Esophagus muscularis mucosa (tissue), 4 donors: ENCODE data around the gene DENND1B.

ENCODE experiments used
- EP300 ChIP-seq: sonication (generic); formaldehyde crosslinking; IDR thresholded peaks from one replicate; pipeline ENCODE4 v1.6.1; 2017; ENCODE audit warnings: antibody characterized with exemption
- POLR2A ChIP-seq: fragments of 450-650 bp; IDR thresholded peaks from one replicate; pipeline ENCODE4 v1.6.1; 2017; ENCODE audit warnings: antibody characterized with exemption, moderate library complexity, mild to moderate bottlenecking, low read depth
- POLR2AphosphoS5 ChIP-seq, 2 donors: sonication (generic); formaldehyde crosslinking; IDR thresholded peaks; one replicate each; pipeline ENCODE4 v1.6.1; 2017; ENCODE audit warnings: antibody characterized with exemption in 2 of 2
- TF ChIP-seq, protein P1 (sequence below), 3 experiments: fragments of 200-600 bp in 2 of 3; fragments of 450-650 bp in 1 of 3; sonication (generic) in 2 of 3; IDR thresholded peaks; one replicate each; pipeline ENCODE4 v1.5.1; 2017 to 2019; ENCODE audit warnings: antibody characterized with exemption in 3 of 3, mild to moderate bottlenecking in 2 of 3, moderate library complexity in 1 of 3

DNA sequence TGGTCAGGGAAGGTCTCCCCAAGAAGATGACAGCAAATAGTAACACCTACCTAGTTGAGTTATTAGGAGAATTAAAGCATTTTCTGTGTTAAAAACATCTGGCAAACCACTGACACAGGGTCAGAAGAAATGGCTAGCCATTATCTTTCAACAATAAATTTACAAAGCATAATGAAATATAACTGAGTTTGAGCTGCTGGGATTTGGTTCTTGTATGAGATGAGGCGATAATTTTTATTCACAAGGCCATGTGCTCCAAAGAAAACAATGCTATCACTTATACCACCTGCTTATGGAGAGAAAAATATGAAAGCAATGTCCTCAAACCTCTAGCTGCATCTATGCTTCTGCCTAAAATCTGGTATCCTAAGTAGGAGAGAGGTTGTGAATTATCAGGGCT, 304.9 kb downstream of the DENND1B start:
- TF ChIP-seq, protein P1, sequence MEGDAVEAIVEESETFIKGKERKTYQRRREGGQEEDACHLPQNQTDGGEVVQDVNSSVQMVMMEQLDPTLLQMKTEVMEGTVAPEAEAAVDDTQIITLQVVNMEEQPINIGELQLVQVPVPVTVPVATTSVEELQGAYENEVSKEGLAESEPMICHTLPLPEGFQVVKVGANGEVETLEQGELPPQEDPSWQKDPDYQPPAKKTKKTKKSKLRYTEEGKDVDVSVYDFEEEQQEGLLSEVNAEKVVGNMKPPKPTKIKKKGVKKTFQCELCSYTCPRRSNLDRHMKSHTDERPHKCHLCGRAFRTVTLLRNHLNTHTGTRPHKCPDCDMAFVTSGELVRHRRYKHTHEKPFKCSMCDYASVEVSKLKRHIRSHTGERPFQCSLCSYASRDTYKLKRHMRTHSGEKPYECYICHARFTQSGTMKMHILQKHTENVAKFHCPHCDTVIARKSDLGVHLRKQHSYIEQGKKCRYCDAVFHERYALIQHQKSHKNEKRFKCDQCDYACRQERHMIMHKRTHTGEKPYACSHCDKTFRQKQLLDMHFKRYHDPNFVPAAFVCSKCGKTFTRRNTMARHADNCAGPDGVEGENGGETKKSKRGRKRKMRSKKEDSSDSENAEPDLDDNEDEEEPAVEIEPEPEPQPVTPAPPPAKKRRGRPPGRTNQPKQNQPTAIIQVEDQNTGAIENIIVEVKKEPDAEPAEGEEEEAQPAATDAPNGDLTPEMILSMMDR (IDR thresholded peaks at IDR 0.05), result no peak
- TF ChIP-seq POLR2A (no peak), POLR2AphosphoS5 (IDR thresholded peaks at IDR 0.05) (no peak), EP300 (no peak)
